Body of pancreas (tissue), 4 donors: ENCODE data around the gene SHKBP1. TPM values are rescaled to one million over a fixed set of nuclear protein-coding genes. Genes with fewer than 3 reads are reported as not detected.

ENCODE experiments used
- ATAC-seq: fragments of 150-250 bp; one replicate; pipeline ENCODE4 v1.9.1; 2016
- DNase-seq, 4 donors: peaks; one replicate each; pipeline ENCODE4 v3.0.0-alpha.2; 2019
- H3K27ac ChIP-seq, 4 donors: fragments of 200-600 bp; sonication (generic); 1 replicate in 3 of 4; 2 replicates in 1 of 4; pipeline versions ENCODE4 v1.5.1 to v1.6.1; 2016 to 2019; ENCODE audit warnings: mild to moderate bottlenecking in 1 of 4, mixed read lengths in 1 of 4, moderate library complexity in 1 of 4
- H3K27me3 ChIP-seq, 2 donors: fragments of 200-600 bp; sonication (generic); one replicate each; pipeline ENCODE4 v1.6.0; 2016; ENCODE audit warnings: mild to moderate bottlenecking in 1 of 2
- H3K36me3 ChIP-seq, 2 donors: fragments of 200-600 bp; sonication (generic); replicated peaks in 1 of 2; 2 replicates each; pipeline ENCODE4 v1.5.1; 2016; ENCODE audit warnings: low read depth in 2 of 2; ENCODE audit not compliant: insufficient read depth in 1 of 2
- H3K4me1 ChIP-seq: fragments of 200-600 bp; sonication (generic); one replicate; pipeline ENCODE4 v1.6.0; 2016
- H3K4me3 ChIP-seq, 2 donors: fragments of 200-600 bp; sonication (generic); 1 replicate in 1 of 2; 2 replicates in 1 of 2; pipeline ENCODE4 v1.5.1; 2016 to 2019
- H3K9me3 ChIP-seq, 3 donors: fragments of 200-600 bp; sonication (generic); 1 replicate in 2 of 3; 2 replicates in 1 of 3; pipeline ENCODE4 v1.5.1; 2016
- POLR2A ChIP-seq, 3 donors: fragments of 450-650 bp; IDR thresholded peaks; one replicate each; pipeline ENCODE4 v1.6.1; 2016; ENCODE audit warnings: antibody characterized with exemption in 3 of 3, mild to moderate bottlenecking in 2 of 3
- WGBS, 2 donors: methylation state at CpG; one replicate each; pipeline ENCODE4 v1.1.5; 2017; 5-methylcytosine and 5-hydroxymethylcytosine counted together
- intact Hi-C: fragments of 100-400 bp; cut with DNase I; formaldehyde crosslinking; loops from one replicate; pipeline ENCODE4 v1.15.1; 2023
- total RNA-seq, 2 donors: library from RNA; depleted of rRNA; stranded (reverse); fragments of >200 nt; gene quantifications; one replicate each; pipeline ENCODE4 v1.1.0, GENCODE V29; 2016
- TF ChIP-seq, protein P1 (sequence below), 7 experiments: fragments of 450-650 bp in 4 of 7; fragments of 200-600 bp in 3 of 7; sonication (generic) in 3 of 7; IDR thresholded peaks; one replicate each; pipeline ENCODE4 v1.5.1; 2016 to 2019; ENCODE audit warnings: antibody characterized with exemption in 7 of 7

SHKBP1 gene
- total RNA-seq, 2 donors from 2014 or later: 43.3 to 63.6 TPM

GRCh38 chr19:40570313-40571004 is 6.2 kb upstream of the SHKBP1 start:
- H3K36me3 ChIP-seq: no peaks in the 10 kb centered on the region
- H3K27me3 ChIP-seq: peaks cover 0 to 9% of the 10 kb centered on the region in 2 donors
- intact Hi-C loops: no loop called here
- DNase-seq: peak; percentile 100
- H3K4me1 ChIP-seq: peaks cover 13% of the 10 kb centered on the region
- TF ChIP-seq, protein P1, sequence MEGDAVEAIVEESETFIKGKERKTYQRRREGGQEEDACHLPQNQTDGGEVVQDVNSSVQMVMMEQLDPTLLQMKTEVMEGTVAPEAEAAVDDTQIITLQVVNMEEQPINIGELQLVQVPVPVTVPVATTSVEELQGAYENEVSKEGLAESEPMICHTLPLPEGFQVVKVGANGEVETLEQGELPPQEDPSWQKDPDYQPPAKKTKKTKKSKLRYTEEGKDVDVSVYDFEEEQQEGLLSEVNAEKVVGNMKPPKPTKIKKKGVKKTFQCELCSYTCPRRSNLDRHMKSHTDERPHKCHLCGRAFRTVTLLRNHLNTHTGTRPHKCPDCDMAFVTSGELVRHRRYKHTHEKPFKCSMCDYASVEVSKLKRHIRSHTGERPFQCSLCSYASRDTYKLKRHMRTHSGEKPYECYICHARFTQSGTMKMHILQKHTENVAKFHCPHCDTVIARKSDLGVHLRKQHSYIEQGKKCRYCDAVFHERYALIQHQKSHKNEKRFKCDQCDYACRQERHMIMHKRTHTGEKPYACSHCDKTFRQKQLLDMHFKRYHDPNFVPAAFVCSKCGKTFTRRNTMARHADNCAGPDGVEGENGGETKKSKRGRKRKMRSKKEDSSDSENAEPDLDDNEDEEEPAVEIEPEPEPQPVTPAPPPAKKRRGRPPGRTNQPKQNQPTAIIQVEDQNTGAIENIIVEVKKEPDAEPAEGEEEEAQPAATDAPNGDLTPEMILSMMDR (IDR thresholded peaks at IDR 0.05): peak in 4 of 7 experiments; percentile 32 to 64 (median 54)
- TF ChIP-seq POLR2A (IDR thresholded peaks at IDR 0.05): peak in 2 of 3 donors; percentile 39 to 46
- H3K4me3 ChIP-seq: no peak overlapping the region
- peak; percentile 95 for ATAC-seq
- peak overlapping the region in 3 of 4 donors; percentile 29 to 47 (median 35) for H3K27ac ChIP-seq
- no peaks in the 10 kb centered on the region for H3K9me3 ChIP-seq
- WGBS, 2 donors: 0 to 1% methylated on average over 3 to 48 of the region's 53 CpGs

DNA sequence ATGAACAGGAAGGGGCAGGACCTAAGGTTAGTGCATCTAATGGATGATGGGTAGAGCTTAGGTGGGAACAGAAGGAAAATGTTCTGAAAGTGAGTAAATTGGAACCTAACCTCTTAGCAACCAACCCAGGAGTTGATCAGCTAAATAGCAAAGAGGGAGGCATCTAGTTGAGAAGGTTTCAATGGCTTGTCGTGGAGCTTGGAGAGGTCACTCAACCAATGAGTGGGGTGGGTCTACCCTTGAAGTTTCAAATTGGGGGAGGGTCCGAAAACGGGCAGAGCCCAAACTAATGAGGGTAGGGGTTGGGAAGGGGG is 5.7 kb upstream of the SHKBP1 start:
- Histone ChIP-seq H3K27ac (peak overlapping the region in 3 of 4 donors; percentile 29 to 47 (median 35)), H3K36me3 (no peaks in the 10 kb centered on the region), H3K4me1 (peaks cover 16% of the 10 kb centered on the region), H3K27me3 (peaks cover 0 to 8% of the 10 kb centered on the region in 2 donors), H3K9me3 (no peaks in the 10 kb centered on the region), H3K4me3 (no peak overlapping the region)
- WGBS, 2 donors: 15 to 23% methylated on average over 3 of the region's 3 CpGs
- no peak for TF ChIP-seq POLR2A (IDR thresholded peaks at IDR 0.05)
- TF ChIP-seq, protein P1 (IDR thresholded peaks at IDR 0.05): no peak
- DNase-seq: no peak
- no peak for ATAC-seq
- intact Hi-C loops: no loop called here

- no peak overlapping the region for H3K4me3 ChIP-seq
- H3K9me3 ChIP-seq: no peaks in the 10 kb centered on the region
- ATAC-seq (no peak), DNase-seq (no peak)
- intact Hi-C loops: no loop called here
- H3K36me3 ChIP-seq: no peaks in the 10 kb centered on the region
- H3K27ac ChIP-seq: peak overlapping the region in 1 of 4 donors; percentile 47
- WGBS, 2 donors: 76 to 100% methylated on average over 4 to 10 of the region's 10 CpGs
- peaks cover 19% of the 10 kb centered on the region for H3K4me1 ChIP-seq
- peaks cover 0 to 8% of the 10 kb centered on the region in 2 donors for H3K27me3 ChIP-seq
- no peak for TF ChIP-seq POLR2A (IDR thresholded peaks at IDR 0.05)
- TF ChIP-seq, protein P1 (IDR thresholded peaks at IDR 0.05): no peak
Observed at GRCh38 chr19:40571831-40572495, 4.7 kb upstream of the SHKBP1 start.

DNA sequence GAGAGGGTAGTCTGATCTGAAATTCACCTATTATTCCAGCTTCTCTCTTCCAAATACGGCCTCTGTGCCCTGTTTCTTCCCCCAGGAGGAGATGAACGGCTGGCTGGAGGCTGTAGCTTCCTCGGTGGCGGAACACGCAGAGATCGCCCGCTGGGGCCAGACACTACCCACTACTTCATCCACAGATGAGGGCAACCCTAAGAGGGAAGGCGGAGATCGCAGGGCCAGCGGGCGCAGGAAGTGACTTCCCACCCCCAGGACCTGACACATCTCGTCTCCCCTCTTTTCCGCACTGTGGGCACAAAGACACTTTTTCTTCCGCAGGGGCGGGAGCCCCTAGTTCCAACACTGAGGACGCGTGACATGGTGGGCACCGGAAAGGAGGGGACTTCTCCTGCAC is 1.3 kb upstream of the SHKBP1 start:
- Histone ChIP-seq H3K9me3 (no peaks in the 10 kb centered on the region), H3K27me3 (no peaks in the 10 kb centered on the region), H3K4me1 (peaks cover 19% of the 10 kb centered on the region), H3K36me3 (peaks cover 2 to 3% of the 10 kb centered on the region in 2 donors), H3K4me3 (no peak overlapping the region), H3K27ac (no peak overlapping the region)
- intact Hi-C loops: no loop called here
- WGBS, 2 donors: 78 to 93% methylated on average over 8 to 18 of the region's 18 CpGs
- no peak for ATAC-seq
- TF ChIP-seq, protein P1 (IDR thresholded peaks at IDR 0.05): no peak
- TF ChIP-seq POLR2A (IDR thresholded peaks at IDR 0.05): no peak
- DNase-seq: no peak
